ENCODE data around the gene DGKB. TPM values are rescaled to one million over a fixed set of nuclear protein-coding genes. Genes with fewer than 3 reads are reported as not detected.
A peak's percentile ranks its signal among the peaks of the same experiment; 100 is the strongest.

DGKB gene
- total and polyA plus RNA-seq, 2 donors from 2014 or later: 0.26 to 1.5 TPM

DNA sequence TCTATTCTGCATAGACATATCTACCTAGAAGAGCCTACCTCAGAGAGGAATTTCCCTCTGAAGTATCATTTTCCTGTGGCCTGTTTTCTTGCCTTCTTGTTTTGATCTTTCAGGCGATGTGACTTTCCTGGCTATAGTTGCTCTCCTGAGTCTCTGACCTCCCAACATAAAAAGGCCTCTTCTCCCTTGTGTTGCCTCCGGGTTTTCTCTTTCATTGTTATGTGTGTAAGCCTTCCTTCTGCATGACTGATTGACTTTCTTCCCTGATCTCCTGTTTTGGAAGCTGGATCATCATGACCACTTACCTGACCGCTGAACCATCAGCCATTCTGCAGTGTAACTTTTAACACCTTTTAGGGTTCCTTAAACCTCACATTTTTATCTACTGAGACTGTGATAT is 471.6 kb downstream of the DGKB start:
- no peaks in the 10 kb centered on the region for H3K27me3 ChIP-seq (ENCODE audit: control insufficient read depth, insufficient read depth, low read length)
- H3K4me1 ChIP-seq (ENCODE audit: control insufficient read depth in 2 of 3, insufficient read depth in 2 of 3, low read depth in 1 of 3, low read length in 3 of 3): no peaks in the 10 kb centered on the region
- DNase-seq (peak in 2 of 5 donors; percentile 40 to 43), FAIRE-seq (no peak)
- no peak for TF ChIP-seq CTCF (IDR thresholded peaks at IDR 0.05; ENCODE audit: borderline replicate concordance, extremely low read depth, insufficient read depth)
- H3K4me3 ChIP-seq (ENCODE audit: low read length in 3 of 3): no peak overlapping the region
- H3K36me3 ChIP-seq (ENCODE audit: control insufficient read depth in 2 of 3, insufficient read depth in 3 of 3, low read length in 3 of 3): no peaks in the 10 kb centered on the region
- no peak overlapping the region for H3K9ac ChIP-seq (ENCODE audit: low read length in 3 of 3)
- H3K27ac ChIP-seq (ENCODE audit: low read depth in 2 of 2, low read length in 2 of 2): no peak overlapping the region
- H3K9me3 ChIP-seq (ENCODE audit: control insufficient read depth in 2 of 3, insufficient read depth in 1 of 3, low read length in 3 of 3): no peaks in the 10 kb centered on the region
- intact Hi-C loops (cut with DNase I): no loop called here

DNA sequence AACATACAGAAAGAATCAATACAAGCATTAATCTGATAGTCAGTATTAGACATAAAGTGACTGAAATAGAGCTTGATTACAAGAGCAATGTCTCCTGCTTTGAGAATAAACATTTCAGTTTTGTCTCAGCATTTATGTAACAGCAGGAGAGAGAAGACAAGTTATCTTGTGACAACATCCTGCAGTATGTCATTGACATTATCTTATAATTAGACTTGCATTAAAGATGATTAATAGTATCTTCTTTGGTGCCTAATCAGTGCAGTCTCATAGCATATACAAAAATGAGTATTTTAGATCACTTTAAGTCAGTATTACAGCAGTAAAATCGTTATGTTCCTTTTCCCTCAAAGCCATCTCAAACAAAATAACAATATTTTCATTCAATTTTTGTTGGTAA is 477.0 kb downstream of the DGKB start:
- Histone ChIP-seq H3K9ac (ENCODE audit: low read length in 3 of 3) (no peak overlapping the region), H3K36me3 (ENCODE audit: control insufficient read depth in 2 of 3, insufficient read depth in 3 of 3, low read length in 3 of 3) (no peaks in the 10 kb centered on the region), H3K4me1 (ENCODE audit: control insufficient read depth in 2 of 3, insufficient read depth in 2 of 3, low read depth in 1 of 3, low read length in 3 of 3) (no peaks in the 10 kb centered on the region), H3K4me3 (ENCODE audit: low read length in 3 of 3) (no peak overlapping the region), H3K9me3 (ENCODE audit: control insufficient read depth in 2 of 3, insufficient read depth in 1 of 3, low read length in 3 of 3) (no peaks in the 10 kb centered on the region), H3K27ac (ENCODE audit: low read depth in 2 of 2, low read length in 2 of 2) (no peak overlapping the region), H3K27me3 (ENCODE audit: control insufficient read depth, insufficient read depth, low read length) (no peaks in the 10 kb centered on the region)
- FAIRE-seq (no peak), DNase-seq (no peak)
- no peak for TF ChIP-seq CTCF (IDR thresholded peaks at IDR 0.05; ENCODE audit: borderline replicate concordance, extremely low read depth, insufficient read depth)
- intact Hi-C loops (cut with DNase I): no loop called here

- Histone ChIP-seq H3K27ac (ENCODE audit: low read depth in 2 of 2, low read length in 2 of 2) (no peak overlapping the region), H3K27me3 (ENCODE audit: control insufficient read depth, insufficient read depth, low read length) (no peaks in the 10 kb centered on the region), H3K9ac (ENCODE audit: low read length in 3 of 3) (no peak overlapping the region), H3K36me3 (ENCODE audit: control insufficient read depth in 2 of 3, insufficient read depth in 3 of 3, low read length in 3 of 3) (no peaks in the 10 kb centered on the region), H3K9me3 (ENCODE audit: control insufficient read depth in 2 of 3, insufficient read depth in 1 of 3, low read length in 3 of 3) (no peaks in the 10 kb centered on the region), H3K4me3 (ENCODE audit: low read length in 3 of 3) (no peak overlapping the region), H3K4me1 (ENCODE audit: control insufficient read depth in 2 of 3, insufficient read depth in 2 of 3, low read depth in 1 of 3, low read length in 3 of 3) (no peaks in the 10 kb centered on the region)
- no peak for TF ChIP-seq CTCF (IDR thresholded peaks at IDR 0.05; ENCODE audit: borderline replicate concordance, extremely low read depth, insufficient read depth)
- no peak for FAIRE-seq
- no peak for DNase-seq
- intact Hi-C loops (cut with DNase I): no loop called here
These were observed 477.9 kb downstream of the DGKB start for GRCh38 chr7:14424675-14425074.

- Histone ChIP-seq H3K27ac (ENCODE audit: low read depth in 2 of 2, low read length in 2 of 2) (no peak overlapping the region), H3K9ac (ENCODE audit: low read length in 3 of 3) (no peak overlapping the region), H3K9me3 (ENCODE audit: control insufficient read depth in 2 of 3, insufficient read depth in 1 of 3, low read length in 3 of 3) (no peaks in the 10 kb centered on the region), H3K36me3 (ENCODE audit: control insufficient read depth in 2 of 3, insufficient read depth in 3 of 3, low read length in 3 of 3) (no peaks in the 10 kb centered on the region), H3K27me3 (ENCODE audit: control insufficient read depth, insufficient read depth, low read length) (no peaks in the 10 kb centered on the region), H3K4me3 (ENCODE audit: low read length in 3 of 3) (no peak overlapping the region), H3K4me1 (ENCODE audit: control insufficient read depth in 2 of 3, insufficient read depth in 2 of 3, low read depth in 1 of 3, low read length in 3 of 3) (no peaks in the 10 kb centered on the region)
- no peak for DNase-seq
- no peak for FAIRE-seq
- no peak for TF ChIP-seq CTCF (IDR thresholded peaks at IDR 0.05; ENCODE audit: borderline replicate concordance, extremely low read depth, insufficient read depth)
- intact Hi-C loops (cut with DNase I): no loop called here
These were observed 481.8 kb downstream of the DGKB start for GRCh38 chr7:14420768-14421167.

All from kidney (tissue), 14 donors.